ENCODE measurements around the gene KCNK7. TPM values are rescaled to one million over a fixed set of nuclear protein-coding genes. Genes with fewer than 3 reads are reported as not detected.

Gene KCNK7
- total RNA-seq, 4 donors from 2014 or later = 32.6 to 183 (median 144) TPM

DNA sequence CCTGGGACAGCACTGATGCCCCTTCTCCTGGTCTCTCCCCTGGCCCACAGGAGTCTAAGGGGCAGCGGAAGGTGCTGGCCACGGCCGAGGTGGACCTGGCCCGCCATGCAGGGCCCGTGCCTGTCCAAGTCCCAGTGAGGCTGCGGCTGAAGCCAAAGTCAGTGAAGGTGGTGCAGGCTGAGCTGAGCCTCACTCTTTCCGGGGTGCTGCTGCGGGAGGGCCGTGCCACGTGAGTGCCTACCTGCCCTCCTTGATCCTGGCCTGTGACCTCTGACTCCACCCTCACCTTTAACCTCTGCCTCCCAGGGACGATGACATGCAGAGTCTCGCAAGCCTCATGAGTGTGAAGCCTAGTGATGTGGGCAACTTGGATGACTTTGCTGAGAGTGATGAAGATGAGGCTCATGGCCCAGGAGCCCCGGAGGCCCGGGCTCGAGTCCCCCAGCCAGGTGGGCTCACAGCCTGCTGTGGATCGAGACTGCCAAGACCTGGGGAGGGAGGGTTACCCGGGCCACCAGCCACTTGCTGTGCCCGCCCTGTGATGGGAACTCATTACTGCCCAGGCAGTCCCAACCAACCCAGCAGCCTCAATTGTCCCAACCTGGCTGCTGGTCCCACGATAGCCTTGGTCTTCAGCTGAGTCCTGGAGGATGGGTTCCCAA, 15.4 kb downstream of the KCNK7 start:
- no peak for DNase-seq (ENCODE audit: low spot score in 2 of 2)
- H3K27me3 ChIP-seq = no peaks in the 10 kb centered on the region
- no peaks in the 10 kb centered on the region for H3K9me3 ChIP-seq
- no peak for TF ChIP-seq CTCF (IDR thresholded peaks at IDR 0.05)
- TF ChIP-seq POLR2A (IDR thresholded peaks at IDR 0.05) = no peak
- TF ChIP-seq EP300 (IDR thresholded peaks at IDR 0.05) = no peak
- TF ChIP-seq POLR2AphosphoS5 (IDR thresholded peaks at IDR 0.05) = no peak
- no peak overlapping the region for H3K4me3 ChIP-seq
- no peak overlapping the region for H3K27ac ChIP-seq
- H3K4me1 ChIP-seq = peaks cover 44% of the 10 kb centered on the region
- 87% methylated on average over 13 of the region's 19 CpGs for WGBS
- H3K36me3 ChIP-seq = peaks cover 30% of the 10 kb centered on the region

- WGBS = 97% methylated on average over 3 of the region's 4 CpGs
- H3K36me3 ChIP-seq = peaks cover 30% of the 10 kb centered on the region
Measured at GRCh38 chr11:65579291-65579690, 16.3 kb downstream of the KCNK7 start.

GRCh38 chr11:65578667-65579066, 16.9 kb downstream of the KCNK7 start:
- no peak for TF ChIP-seq POLR2A (IDR thresholded peaks at IDR 0.05)
- no peak for TF ChIP-seq CTCF (IDR thresholded peaks at IDR 0.05)
- no peak for TF ChIP-seq POLR2AphosphoS5 (IDR thresholded peaks at IDR 0.05)
- TF ChIP-seq EP300 (IDR thresholded peaks at IDR 0.05) = no peak
- Histone ChIP-seq H3K27me3 (no peaks in the 10 kb centered on the region), H3K9me3 (no peaks in the 10 kb centered on the region), H3K27ac (no peak overlapping the region), H3K36me3 (peaks cover 30% of the 10 kb centered on the region), H3K4me1 (peaks cover 52% of the 10 kb centered on the region), H3K4me3 (no peak overlapping the region)
- 80% methylated on average over 3 of the region's 3 CpGs for whole genome bisulfite sequencing
- DNase-seq (ENCODE audit: low spot score in 2 of 2) = no peak

More at GRCh38 chr11:65579291-65579690, 16.3 kb downstream of the KCNK7 start:
- H3K27ac ChIP-seq = no peak overlapping the region
- TF ChIP-seq CTCF (IDR thresholded peaks at IDR 0.05) (no peak), POLR2A (IDR thresholded peaks at IDR 0.05) (no peak), POLR2AphosphoS5 (IDR thresholded peaks at IDR 0.05) (no peak), EP300 (IDR thresholded peaks at IDR 0.05) (no peak)
- no peaks in the 10 kb centered on the region for H3K27me3 ChIP-seq
- no peak for DNase-seq (ENCODE audit: low spot score in 2 of 2)
- H3K4me3 ChIP-seq = no peak overlapping the region
- H3K4me1 ChIP-seq = peaks cover 48% of the 10 kb centered on the region
- no peaks in the 10 kb centered on the region for H3K9me3 ChIP-seq

- peaks cover 57% of the 10 kb centered on the region for H3K4me1 ChIP-seq
- peak overlapping the region; percentile 94 for H3K4me3 ChIP-seq
- no peaks in the 10 kb centered on the region for H3K27me3 ChIP-seq
- TF ChIP-seq CTCF (IDR thresholded peaks at IDR 0.05) (no peak), POLR2AphosphoS5 (IDR thresholded peaks at IDR 0.05) (no peak), EP300 (IDR thresholded peaks at IDR 0.05) (no peak), POLR2A (IDR thresholded peaks at IDR 0.05) (no peak)
- DNase-seq (ENCODE audit: low spot score in 2 of 2) = no peak
- WGBS = 90% methylated on average over 7 of the region's 7 CpGs
- H3K36me3 ChIP-seq = peaks cover 30% of the 10 kb centered on the region
- H3K27ac ChIP-seq = peak overlapping the region; percentile 89
- H3K9me3 ChIP-seq = no peaks in the 10 kb centered on the region
Measured at GRCh38 chr11:65578134-65578533, 17.5 kb downstream of the KCNK7 start.

DNA sequence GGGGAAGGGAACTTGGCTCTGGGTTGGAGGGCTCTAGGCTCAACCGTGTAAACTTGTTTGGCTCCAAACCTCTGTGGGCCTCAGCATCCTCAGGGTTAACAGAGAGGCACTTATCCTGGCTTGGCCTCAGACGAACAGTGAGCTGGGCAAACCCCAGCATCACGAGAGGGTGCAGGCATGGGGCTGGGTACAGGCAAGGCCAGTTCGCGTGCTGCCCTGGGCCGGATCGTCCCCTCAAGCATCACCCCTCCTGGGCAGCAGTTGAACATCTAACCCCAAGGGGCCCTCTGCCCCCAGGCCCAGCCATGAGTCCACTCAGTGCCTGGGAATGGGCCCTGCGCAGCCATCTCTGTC, 17.9 kb downstream of the KCNK7 start:
- no peaks in the 10 kb centered on the region for H3K27me3 ChIP-seq
- H3K4me3 ChIP-seq = peak overlapping the region; percentile 94
- H3K27ac ChIP-seq = peak overlapping the region; percentile 89
- WGBS = 40% methylated on average over 2 of the region's 8 CpGs
- H3K36me3 ChIP-seq = peaks cover 30% of the 10 kb centered on the region
- peaks cover 61% of the 10 kb centered on the region for H3K4me1 ChIP-seq
- TF ChIP-seq POLR2A (IDR thresholded peaks at IDR 0.05) = no peak
- no peak for TF ChIP-seq CTCF (IDR thresholded peaks at IDR 0.05)
- no peak for TF ChIP-seq POLR2AphosphoS5 (IDR thresholded peaks at IDR 0.05)
- no peak for TF ChIP-seq EP300 (IDR thresholded peaks at IDR 0.05)
- no peaks in the 10 kb centered on the region for H3K9me3 ChIP-seq
- no peak for DNase-seq (ENCODE audit: low spot score in 2 of 2)
